DMS79 (cell line): ENCODE results near the gene MBNL1.

ENCODE experiments used
- DNase-seq: peaks from one replicate; lab custom pipeline; 2025; lab: John Stamatoyannopoulos, UW

The MBNL1 gene

DNA sequence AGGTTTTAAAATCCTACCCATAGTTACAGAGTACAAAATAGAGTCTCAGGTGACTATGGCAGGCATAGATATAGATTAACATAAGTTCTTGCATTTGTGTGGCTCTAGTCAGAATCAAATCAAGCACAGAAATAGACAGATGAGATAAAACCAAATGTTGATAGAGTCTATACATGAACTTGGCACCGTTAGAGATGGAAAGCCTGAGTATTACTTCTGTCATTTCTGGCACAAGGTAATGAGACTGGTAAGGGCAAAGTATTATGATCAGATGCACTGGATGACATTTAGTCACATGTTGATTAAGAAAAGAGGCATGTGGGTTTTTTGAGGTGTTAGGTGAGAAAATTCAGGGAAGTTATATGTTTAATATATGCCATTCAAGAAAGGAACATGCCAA, 219.7 kb downstream of the MBNL1 start:
- no peak for DNase-seq

DNA sequence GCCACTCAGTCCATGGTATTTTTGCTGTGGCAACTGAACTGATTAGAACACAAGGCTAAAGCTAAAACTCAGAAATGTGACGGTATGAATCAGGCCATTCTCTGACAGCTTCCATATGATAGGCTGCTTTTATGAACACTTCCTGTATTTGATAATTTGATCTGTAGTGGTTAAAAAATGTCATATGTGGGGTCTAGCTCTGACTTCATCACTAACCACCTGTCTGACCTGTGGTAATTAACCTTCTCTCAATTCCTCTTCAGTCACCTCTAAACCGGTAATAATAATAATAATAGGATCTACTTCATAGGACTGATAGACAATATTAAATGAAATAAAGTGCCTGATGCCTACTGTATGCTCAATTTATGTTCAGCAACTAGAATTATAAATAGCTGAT, 223.2 kb downstream of the MBNL1 start:
- DNase-seq: no peak

DNA sequence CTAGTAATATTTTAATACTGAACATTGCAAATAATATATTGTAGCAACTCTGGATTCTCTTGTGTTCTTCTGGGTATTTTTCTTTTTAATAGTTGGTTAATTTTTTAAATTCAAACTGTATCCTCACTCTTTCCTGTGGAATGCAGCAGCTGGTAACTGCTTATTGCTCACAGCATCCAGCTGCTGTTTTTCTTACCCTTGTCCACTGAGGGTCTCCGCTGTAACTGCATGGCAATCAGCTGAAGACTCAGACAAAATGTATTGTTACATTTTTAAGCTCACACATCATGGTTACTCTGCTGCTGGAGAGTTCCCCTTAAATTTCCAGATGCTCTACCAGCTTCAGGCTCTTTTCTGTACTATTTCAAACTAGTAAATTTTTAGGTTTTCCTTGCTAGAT, 227.6 kb downstream of the MBNL1 start:
- no peak for DNase-seq

DNA sequence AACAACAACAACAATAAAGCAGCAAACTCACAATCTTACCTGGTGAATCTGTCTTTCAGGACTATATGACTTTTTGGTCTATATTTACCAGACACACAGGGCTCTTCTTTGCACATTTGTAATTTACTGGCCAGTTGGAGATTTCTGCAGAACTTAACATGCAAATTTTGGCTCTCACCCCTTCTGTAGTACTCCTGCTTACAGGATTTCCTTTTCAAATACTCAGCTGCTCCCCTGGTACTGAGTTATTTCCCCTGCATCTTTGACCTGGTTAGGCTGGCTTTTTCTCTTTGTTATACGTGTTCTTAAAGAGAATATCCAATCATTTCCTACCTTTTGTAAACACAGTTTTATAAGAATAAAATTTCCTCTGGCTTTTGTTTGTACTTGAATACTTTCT, 228.0 kb downstream of the MBNL1 start:
- DNase-seq: no peak

DNA sequence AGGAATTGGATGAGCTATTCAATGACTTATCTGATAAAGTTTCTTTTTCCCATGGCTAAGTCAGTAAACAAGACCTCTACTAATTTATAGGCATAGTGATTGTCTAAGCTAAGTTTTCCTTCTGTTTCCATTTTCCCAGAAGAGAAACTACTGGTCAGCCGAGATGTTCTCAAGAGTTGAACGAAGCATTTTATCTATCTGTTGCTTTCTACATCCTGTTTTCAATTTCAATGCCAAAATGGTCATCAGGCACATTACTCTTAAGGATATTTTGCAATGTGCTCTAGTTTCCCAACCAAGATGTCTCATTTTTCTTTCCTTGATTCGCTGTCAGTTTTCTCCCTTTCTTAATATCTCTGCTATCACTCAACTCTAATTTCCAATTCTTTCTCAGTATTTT, 228.7 kb downstream of the MBNL1 start:
- no peak for DNase-seq

DNA sequence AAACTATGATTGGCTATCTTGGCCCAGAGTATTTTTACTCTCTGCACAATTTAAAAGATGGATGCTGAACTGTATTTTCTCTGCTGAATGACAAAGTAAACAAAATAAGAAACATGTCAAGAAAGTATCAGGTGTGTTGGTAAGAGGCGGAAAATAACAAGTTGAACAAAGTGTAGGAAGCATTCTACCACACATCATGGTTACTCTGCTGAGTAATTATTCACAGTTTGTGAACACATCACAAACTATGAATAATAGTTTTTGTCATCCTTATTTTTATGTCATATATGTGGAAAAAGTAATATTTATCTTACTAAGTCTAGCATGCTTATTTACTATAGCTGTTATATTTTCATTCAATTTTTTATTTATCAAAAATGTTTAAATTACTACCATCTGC, 229.2 kb downstream of the MBNL1 start:
- DNase-seq: no peak

DNA sequence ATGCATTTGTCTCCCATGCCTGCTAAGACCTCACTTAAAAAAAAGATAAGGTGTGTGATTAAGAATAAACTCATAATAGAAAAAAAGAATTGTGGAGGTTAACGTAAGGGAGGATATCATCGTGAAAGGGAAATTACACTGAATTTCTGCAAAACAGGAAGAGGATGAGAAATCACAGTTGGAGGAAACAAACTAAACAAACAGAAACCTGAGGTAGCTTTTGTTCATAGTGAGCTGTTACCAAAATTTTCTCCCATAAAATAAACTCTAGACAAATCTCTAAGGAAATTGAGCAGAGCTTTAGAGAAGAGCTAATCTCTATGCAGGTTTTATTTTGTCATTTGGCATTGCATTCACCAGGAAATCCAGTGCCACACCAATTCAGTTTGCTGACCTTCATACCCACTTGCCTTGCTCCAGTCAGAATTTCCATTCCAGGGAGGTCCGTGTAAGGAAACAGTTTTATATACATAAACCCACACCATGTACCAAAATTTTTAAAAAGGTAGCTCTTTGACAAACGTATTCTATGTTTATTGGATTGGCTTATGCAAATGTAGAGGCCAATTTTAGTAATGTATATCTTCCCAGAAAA, 231.2 kb downstream of the MBNL1 start:
- no peak for DNase-seq

DNA sequence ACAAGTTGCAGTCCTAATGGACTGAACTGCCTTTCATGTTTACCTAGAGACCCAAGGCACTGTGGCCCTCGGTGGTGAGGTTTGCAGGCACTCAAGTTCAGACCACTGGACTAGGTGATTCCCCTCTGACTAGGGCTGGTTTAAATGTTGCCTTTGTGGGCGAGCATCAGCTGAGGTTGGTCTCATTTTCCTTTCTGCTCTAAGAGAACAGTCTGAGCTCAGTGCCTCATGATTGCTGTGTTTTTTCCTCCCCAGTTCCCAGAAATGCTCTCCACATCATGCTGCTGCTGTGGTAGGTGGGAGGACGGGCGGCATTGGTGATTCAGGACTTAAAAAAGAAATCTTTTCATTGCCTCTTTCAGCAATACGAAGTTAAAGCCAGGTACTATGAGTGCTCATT, 237.2 kb downstream of the MBNL1 start:
- DNase-seq: no peak

DNA sequence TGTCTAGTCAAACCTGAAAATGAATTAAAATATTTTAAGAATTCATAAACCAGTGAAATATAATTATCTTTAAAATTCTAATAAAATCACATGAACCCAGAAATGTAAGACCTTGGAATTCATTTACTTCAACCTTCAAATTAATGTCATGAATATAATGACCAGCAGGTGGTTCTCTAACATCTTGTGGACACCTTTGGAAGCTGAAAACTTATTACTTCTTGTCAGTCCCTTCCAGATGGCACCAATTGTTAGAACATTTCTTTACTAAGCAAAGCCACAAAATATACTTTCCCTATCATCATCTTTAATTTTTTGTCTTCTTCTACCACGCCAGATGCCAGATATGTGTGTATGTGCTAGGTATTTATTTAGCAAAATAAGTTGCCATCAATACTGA, 240.0 kb downstream of the MBNL1 start:
- DNase-seq: no peak

DNA sequence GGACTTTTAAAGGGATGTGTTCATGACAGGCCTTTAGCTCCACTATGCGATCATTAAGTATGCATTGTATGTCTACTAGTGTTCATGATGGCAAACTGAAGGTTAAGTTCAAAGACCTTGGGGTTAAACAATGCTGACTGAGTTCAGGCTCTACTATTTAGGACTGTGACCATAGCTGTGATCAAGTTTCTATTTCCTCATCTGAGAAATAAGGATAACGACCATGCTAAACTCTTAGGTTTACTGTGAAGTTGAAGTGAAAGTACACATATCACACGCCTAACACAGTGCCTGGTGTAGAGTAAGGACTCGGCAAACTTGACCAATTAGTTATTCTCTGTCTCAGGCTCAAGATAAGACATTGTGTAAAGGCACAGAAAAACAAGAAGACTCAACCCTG, 243.2 kb downstream of the MBNL1 start:
- DNase-seq: no peak

DNA sequence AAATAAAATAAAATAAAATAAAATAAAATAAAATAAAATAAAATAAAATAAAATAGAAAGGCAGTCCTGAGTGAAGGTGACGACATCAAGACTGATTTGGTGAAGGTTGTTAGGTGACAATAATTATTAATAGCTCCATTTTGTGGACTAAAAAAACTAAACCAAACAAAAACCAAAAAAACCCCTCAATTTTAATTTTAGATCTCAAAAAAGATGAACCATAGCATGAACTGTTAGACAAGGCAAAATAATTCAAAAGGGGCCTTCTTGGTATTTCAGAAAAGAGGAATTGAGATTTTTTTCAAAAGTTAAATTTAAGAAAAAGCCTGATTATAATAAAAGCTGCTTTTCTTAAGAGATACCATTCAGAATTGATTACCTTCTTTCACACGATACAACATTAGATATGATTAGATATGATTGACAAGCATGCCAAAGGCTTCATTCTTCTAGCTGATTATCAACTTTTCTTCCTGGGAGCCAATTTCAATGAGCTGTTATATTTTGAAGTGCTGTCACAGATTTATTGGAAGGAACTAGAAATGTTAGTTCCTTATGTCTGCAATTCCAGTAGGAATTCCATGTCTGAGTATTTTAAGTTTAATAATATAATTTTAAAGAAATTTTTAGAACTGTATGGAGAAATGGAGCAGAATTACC, 244.7 kb downstream of the MBNL1 start:
- DNase-seq: no peak
